Hepatocyte (in vitro differentiated cells): ENCODE data around the gene PRKAG2. TPM values are rescaled to one million over a fixed set of nuclear protein-coding genes. Genes with fewer than 3 reads are reported as not detected.

Source experiments
- DNase-seq: peaks from one replicate; pipeline ENCODE4 v3.0.0-alpha.2; 2016; ENCODE audit warnings: low spot score
- H2AFZ ChIP-seq: fragments of 200-600 bp; sonication (generic); 2 replicates; pipeline ENCODE4 v1.6.0; 2016; ENCODE audit warnings: antibody characterized with exemption, mild to moderate bottlenecking
- H3K27ac ChIP-seq: fragments of 200-600 bp; sonication (generic); 2 replicates; pipeline ENCODE4 v1.5.1; 2016; ENCODE audit warnings: mild to moderate bottlenecking
- H3K27me3 ChIP-seq: fragments of 200-600 bp; sonication (generic); 2 replicates; pipeline ENCODE4 v1.6.1; 2016
- H3K36me3 ChIP-seq: fragments of 200-600 bp; sonication (generic); replicated peaks from 2 replicates; pipeline ENCODE4 v1.5.1; 2016; ENCODE audit warnings: low read depth; ENCODE audit not compliant: insufficient read depth
- H3K4me1 ChIP-seq: fragments of 200-600 bp; sonication (generic); 2 replicates; pipeline ENCODE4 v1.5.1; 2016; ENCODE audit warnings: mild to moderate bottlenecking, moderate library complexity; ENCODE audit not compliant: insufficient read depth
- H3K4me2 ChIP-seq: fragments of 200-600 bp; sonication (generic); 2 replicates; pipeline ENCODE4 v1.6.0; 2016
- H3K4me3 ChIP-seq: fragments of 200-600 bp; sonication (generic); 2 replicates; pipeline ENCODE4 v1.5.1; 2016; ENCODE audit warnings: mild to moderate bottlenecking
- H3K79me2 ChIP-seq: fragments of 200-600 bp; sonication (generic); 2 replicates; pipeline ENCODE4 v1.6.0; 2017; ENCODE audit warnings: mild to moderate bottlenecking
- H3K9me2 ChIP-seq: fragments of 200-600 bp; sonication (generic); replicated peaks from 2 replicates; pipeline ENCODE4 v1.6.0; 2017; ENCODE audit warnings: mild to moderate bottlenecking; ENCODE audit not compliant: insufficient read depth
- H3K9me3 ChIP-seq: fragments of 200-600 bp; sonication (generic); 2 replicates; pipeline ENCODE4 v1.5.1; 2016; ENCODE audit warnings: low read depth, mild to moderate bottlenecking
- H4K20me1 ChIP-seq: fragments of 200-600 bp; sonication (generic); 2 replicates; pipeline ENCODE4 v1.6.0; 2016; ENCODE audit warnings: mild to moderate bottlenecking; ENCODE audit not compliant: insufficient read depth, poor library complexity, severe bottlenecking
- EZH2 ChIP-seq: fragments of 200-600 bp; sonication (generic); IDR thresholded peaks from 2 replicates; pipeline ENCODE4 v1.6.1; 2016; ENCODE audit warnings: antibody characterized with exemption, mild to moderate bottlenecking, borderline replicate concordance
- EZH2phosphoT487 ChIP-seq: fragments of 200-600 bp; sonication (generic); IDR thresholded peaks from one replicate; pipeline ENCODE4 v1.6.1; 2018; ENCODE audit warnings: antibody characterized with exemption, mild to moderate bottlenecking, low read depth, moderate library complexity; ENCODE audit not compliant: unreplicated experiment, severe bottlenecking
- WGBS: methylation state at CpG from one replicate; pipeline ENCODE4 v1.1.6; 2016; ENCODE audit warnings: low lambda C conversion rate; ENCODE audit errors: missing lambda C conversion rate; 5-methylcytosine and 5-hydroxymethylcytosine counted together
- polyA plus RNA-seq: library from polyadenylated mRNA; unstranded; fragments of >200 nt; fragmentation: Nextera tagmentation; extraction: Ambion mirVana; gene quantifications from 2 replicates; pipeline ENCODE4 v1.2.1, GENCODE V29; 2016
- total RNA-seq: library from RNA; depleted of rRNA; stranded (reverse); fragments of >200 nt; gene quantifications from 2 replicates; pipeline ENCODE4 v1.2.3, GENCODE V29; 2014
- TF ChIP-seq, protein P1 (sequence below): fragments of 200-600 bp; sonication (generic); IDR thresholded peaks from 2 replicates; pipeline ENCODE4 v1.5.1; 2016; ENCODE audit warnings: antibody characterized with exemption, mild to moderate bottlenecking; ENCODE audit not compliant: poor library complexity

The PRKAG2 gene
- total and polyA plus RNA-seq, 2 experiments from 2014 or later = 17.8 to 23.4 TPM

- Histone ChIP-seq H3K4me2 (no peak overlapping the region), H3K4me3 (no peak overlapping the region), H3K79me2 (peaks cover 34% of the 10 kb centered on the region), H3K4me1 (peaks cover 8% of the 10 kb centered on the region), H3K36me3 (no peaks in the 10 kb centered on the region), H3K27ac (no peak overlapping the region), H4K20me1 (no peaks in the 10 kb centered on the region), H2AFZ (no peak overlapping the region), H3K9me2 (no peaks in the 10 kb centered on the region), H3K9me3 (no peaks in the 10 kb centered on the region), H3K27me3 (no peaks in the 10 kb centered on the region)
- no peak for TF ChIP-seq EZH2
- no peak for TF ChIP-seq EZH2phosphoT487
- TF ChIP-seq, protein P1, sequence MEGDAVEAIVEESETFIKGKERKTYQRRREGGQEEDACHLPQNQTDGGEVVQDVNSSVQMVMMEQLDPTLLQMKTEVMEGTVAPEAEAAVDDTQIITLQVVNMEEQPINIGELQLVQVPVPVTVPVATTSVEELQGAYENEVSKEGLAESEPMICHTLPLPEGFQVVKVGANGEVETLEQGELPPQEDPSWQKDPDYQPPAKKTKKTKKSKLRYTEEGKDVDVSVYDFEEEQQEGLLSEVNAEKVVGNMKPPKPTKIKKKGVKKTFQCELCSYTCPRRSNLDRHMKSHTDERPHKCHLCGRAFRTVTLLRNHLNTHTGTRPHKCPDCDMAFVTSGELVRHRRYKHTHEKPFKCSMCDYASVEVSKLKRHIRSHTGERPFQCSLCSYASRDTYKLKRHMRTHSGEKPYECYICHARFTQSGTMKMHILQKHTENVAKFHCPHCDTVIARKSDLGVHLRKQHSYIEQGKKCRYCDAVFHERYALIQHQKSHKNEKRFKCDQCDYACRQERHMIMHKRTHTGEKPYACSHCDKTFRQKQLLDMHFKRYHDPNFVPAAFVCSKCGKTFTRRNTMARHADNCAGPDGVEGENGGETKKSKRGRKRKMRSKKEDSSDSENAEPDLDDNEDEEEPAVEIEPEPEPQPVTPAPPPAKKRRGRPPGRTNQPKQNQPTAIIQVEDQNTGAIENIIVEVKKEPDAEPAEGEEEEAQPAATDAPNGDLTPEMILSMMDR = no peak
- 95% methylated on average over 11 of the region's 11 CpGs for WGBS
- DNase-seq = no peak
Observed at GRCh38 chr7:151611041-151611440, 265.9 kb downstream of the PRKAG2 start.

GRCh38 chr7:151608031-151608551 lies 268.8 kb downstream of the PRKAG2 start:
- WGBS = 71% methylated on average over 15 of the region's 15 CpGs
- Histone ChIP-seq H3K9me3 (no peaks in the 10 kb centered on the region), H3K27me3 (no peaks in the 10 kb centered on the region), H3K36me3 (no peaks in the 10 kb centered on the region), H3K4me3 (no peak overlapping the region), H3K27ac (peak overlapping the region; percentile 87), H3K79me2 (peaks cover 30% of the 10 kb centered on the region), H3K4me2 (no peak overlapping the region), H3K4me1 (peaks cover 8% of the 10 kb centered on the region), H3K9me2 (no peaks in the 10 kb centered on the region), H4K20me1 (no peaks in the 10 kb centered on the region), H2AFZ (no peak overlapping the region)
- peak; percentile 73 for DNase-seq
- TF ChIP-seq EZH2 = no peak
- TF ChIP-seq, protein P1 = peak; percentile 7

DNA sequence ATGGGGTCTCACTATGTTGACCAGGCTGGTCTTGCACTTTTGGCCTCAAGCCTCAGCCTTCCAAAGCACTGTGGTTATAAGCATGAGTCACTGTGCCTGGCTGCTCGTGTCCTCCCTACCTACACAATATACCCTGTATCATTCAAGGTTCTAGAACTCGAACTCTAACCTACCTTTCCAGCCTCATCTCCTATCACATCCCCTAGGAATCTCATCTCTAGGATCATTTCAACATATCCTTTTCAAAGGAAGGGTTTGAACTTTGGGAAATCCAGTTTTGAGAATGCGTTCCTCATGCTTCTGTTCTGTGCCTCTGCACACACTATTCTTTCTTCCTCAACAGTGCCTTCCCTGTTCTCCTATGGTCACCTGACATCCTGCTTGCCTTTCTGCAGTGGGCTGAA lies 269.4 kb downstream of the PRKAG2 start:
- H3K79me2 ChIP-seq = peaks cover 30% of the 10 kb centered on the region
- no peak overlapping the region for H2AFZ ChIP-seq
- no peaks in the 10 kb centered on the region for H3K36me3 ChIP-seq
- TF ChIP-seq, protein P1 = no peak
- TF ChIP-seq EZH2 = no peak
- no peak for TF ChIP-seq EZH2phosphoT487
- DNase-seq = no peak
- H3K4me3 ChIP-seq = no peak overlapping the region
- peak overlapping the region; percentile 85 for H3K27ac ChIP-seq
- no peaks in the 10 kb centered on the region for H3K27me3 ChIP-seq
- H3K9me3 ChIP-seq = no peaks in the 10 kb centered on the region
- no peaks in the 10 kb centered on the region for H3K9me2 ChIP-seq
- no peaks in the 10 kb centered on the region for H4K20me1 ChIP-seq
- 90% methylated on average over 3 of the region's 3 CpGs for whole genome bisulfite sequencing
- peaks cover 8% of the 10 kb centered on the region for H3K4me1 ChIP-seq
- no peak overlapping the region for H3K4me2 ChIP-seq

DNA sequence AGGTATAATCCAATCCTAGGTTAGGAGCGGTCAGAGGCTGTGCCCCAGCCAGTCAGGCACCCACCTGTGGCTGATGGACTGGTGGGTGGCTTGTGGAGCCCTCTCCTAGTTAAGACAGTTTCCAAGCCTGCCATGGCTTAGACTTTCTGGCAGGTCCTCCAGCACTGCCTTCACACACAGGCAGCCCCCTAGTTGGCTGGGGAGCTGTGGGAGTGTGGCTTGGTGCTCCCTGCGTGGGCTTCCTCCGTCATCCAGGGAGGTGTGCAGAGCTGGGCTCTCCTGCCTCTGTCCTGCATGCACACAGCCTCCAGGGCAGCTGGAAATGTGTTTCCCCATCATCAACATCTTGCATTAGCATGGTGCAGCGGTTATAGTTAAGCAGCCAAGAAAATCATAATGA lies 273.0 kb downstream of the PRKAG2 start:
- peaks cover 13% of the 10 kb centered on the region for H3K4me1 ChIP-seq
- TF ChIP-seq EZH2phosphoT487 = no peak
- TF ChIP-seq EZH2 = no peak
- TF ChIP-seq, protein P1 = no peak
- WGBS = 99% methylated on average over 3 of the region's 4 CpGs
- H3K27ac ChIP-seq = no peak overlapping the region
- no peak overlapping the region for H2AFZ ChIP-seq
- peaks cover 23% of the 10 kb centered on the region for H3K79me2 ChIP-seq
- no peaks in the 10 kb centered on the region for H3K9me2 ChIP-seq
- no peaks in the 10 kb centered on the region for H3K36me3 ChIP-seq
- no peak for DNase-seq
- H3K27me3 ChIP-seq = no peaks in the 10 kb centered on the region
- H3K9me3 ChIP-seq = no peaks in the 10 kb centered on the region
- H3K4me3 ChIP-seq = no peak overlapping the region
- no peak overlapping the region for H3K4me2 ChIP-seq
- no peaks in the 10 kb centered on the region for H4K20me1 ChIP-seq
